ENCODE data around the gene HELZ. TPM values are rescaled to one million over a fixed set of nuclear protein-coding genes. Genes with fewer than 3 reads are reported as not detected.
A peak's percentile ranks its signal among the peaks of the same experiment; 100 is the strongest.

The HELZ gene
- total and polyA plus RNA-seq, 10 donors = 2.5 to 154 (median 88.7) TPM

DNA sequence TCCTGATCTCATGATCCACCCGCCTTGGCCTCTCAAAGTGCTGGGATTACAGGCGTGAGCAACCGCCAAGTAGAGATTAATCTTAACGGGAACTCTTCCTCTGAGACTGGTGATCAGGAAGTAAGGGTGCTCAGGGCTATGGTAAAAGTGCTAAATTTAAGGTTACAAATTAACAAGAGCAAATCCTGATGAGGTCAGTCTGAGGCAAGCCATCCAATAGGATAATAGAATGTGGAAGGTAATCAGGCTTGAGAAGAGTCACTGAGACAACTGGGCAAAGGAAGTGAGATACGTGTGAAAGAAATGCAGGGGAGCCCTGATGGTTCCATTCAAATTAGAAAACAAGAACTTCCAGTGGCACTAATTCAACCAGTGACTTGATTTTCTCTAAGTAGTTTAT is 131.5 kb downstream of the HELZ start:
- H3K9me3 ChIP-seq = peaks cover 0 to 29% (median 18%) of the 10 kb centered on the region in 8 donors
- H3K27ac ChIP-seq = no peak overlapping the region
- peaks cover 0 to 100% (median 65%) of the 10 kb centered on the region in 6 donors for H3K36me3 ChIP-seq
- H3K27me3 ChIP-seq (replicated peaks in 1 of 7) = no peaks in the 10 kb centered on the region
- no peak overlapping the region for H3K4me3 ChIP-seq
- 76 to 88% (median 79%) methylated on average over 5 of the region's 5 CpGs for WGBS, 5 donors
- peaks cover 0 to 14% (median 5%) of the 10 kb centered on the region in 6 donors for H3K4me1 ChIP-seq
- intact Hi-C loops (cut with DNase I; ENCODE audit: low total_unique reads) = no loop called here
- DNase-seq = no peak
- TF ChIP-seq, protein P1, sequence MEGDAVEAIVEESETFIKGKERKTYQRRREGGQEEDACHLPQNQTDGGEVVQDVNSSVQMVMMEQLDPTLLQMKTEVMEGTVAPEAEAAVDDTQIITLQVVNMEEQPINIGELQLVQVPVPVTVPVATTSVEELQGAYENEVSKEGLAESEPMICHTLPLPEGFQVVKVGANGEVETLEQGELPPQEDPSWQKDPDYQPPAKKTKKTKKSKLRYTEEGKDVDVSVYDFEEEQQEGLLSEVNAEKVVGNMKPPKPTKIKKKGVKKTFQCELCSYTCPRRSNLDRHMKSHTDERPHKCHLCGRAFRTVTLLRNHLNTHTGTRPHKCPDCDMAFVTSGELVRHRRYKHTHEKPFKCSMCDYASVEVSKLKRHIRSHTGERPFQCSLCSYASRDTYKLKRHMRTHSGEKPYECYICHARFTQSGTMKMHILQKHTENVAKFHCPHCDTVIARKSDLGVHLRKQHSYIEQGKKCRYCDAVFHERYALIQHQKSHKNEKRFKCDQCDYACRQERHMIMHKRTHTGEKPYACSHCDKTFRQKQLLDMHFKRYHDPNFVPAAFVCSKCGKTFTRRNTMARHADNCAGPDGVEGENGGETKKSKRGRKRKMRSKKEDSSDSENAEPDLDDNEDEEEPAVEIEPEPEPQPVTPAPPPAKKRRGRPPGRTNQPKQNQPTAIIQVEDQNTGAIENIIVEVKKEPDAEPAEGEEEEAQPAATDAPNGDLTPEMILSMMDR (IDR thresholded peaks at IDR 0.05 in 8 of 11, conservative IDR thresholded peaks at IDR 0.05 in 3 of 11) = no peak
- TF ChIP-seq POLR2AphosphoS5 (IDR thresholded peaks at IDR 0.05) = no peak
- no peak for TF ChIP-seq POLR2A (IDR thresholded peaks at IDR 0.05)

DNA sequence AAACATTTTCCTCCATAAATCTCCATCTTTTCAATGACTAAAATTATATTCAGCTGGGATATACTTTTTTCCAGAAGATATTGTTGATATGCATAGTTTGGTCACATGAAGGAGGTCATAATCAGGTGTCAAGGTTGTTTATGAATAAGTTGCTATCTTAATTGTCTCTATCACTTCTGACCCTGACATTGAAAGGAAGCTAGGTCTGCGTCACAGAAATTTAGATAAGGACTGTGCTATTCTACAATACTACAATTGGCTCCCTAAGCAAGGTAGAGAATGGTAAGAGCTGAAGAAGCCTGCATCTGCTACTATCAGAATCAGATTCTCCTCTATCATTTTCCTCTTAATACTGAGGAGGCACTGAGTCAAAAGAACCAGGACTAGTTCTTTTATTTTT is 133.2 kb downstream of the HELZ start:
- Histone ChIP-seq H3K36me3 (peaks cover 0 to 100% (median 66%) of the 10 kb centered on the region in 6 donors), H3K4me3 (no peak overlapping the region), H3K27ac (peak overlapping the region in 5 of 8 donors; percentile 2 to 52 (median 24)), H3K9me3 (peaks cover 0 to 17% (median 14%) of the 10 kb centered on the region in 8 donors), H3K4me1 (peaks cover 0 to 14% (median 5%) of the 10 kb centered on the region in 6 donors), H3K27me3 (replicated peaks in 1 of 7) (no peaks in the 10 kb centered on the region)
- DNase-seq = no peak
- WGBS, 5 donors = 71 to 88% (median 83%) methylated on average over 1 of the region's 1 CpG
- TF ChIP-seq POLR2AphosphoS5 (IDR thresholded peaks at IDR 0.05) = no peak
- TF ChIP-seq, protein P1 (IDR thresholded peaks at IDR 0.05 in 8 of 11, conservative IDR thresholded peaks at IDR 0.05 in 3 of 11) = no peak
- TF ChIP-seq POLR2A (IDR thresholded peaks at IDR 0.05) = no peak
- intact Hi-C loops (cut with DNase I; ENCODE audit: low total_unique reads) = no loop called here

DNA sequence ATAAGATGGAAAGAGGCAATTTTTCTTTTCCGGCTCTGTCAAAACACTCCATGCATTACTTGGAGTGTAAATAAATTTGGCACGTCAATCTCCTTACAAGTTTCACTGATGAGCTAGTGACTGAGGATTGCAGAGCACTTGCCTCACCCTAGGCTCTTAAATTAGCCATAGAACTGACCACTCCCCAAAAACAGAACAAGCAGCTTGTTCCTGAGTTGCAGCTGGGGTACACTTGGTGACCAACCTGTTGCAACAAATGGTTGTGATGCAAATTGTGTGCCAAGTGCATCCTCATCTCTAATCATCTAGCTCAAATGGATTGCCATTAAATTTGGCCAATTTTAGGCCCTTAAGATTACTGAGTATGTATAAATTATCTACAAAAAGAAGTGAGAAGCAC is 133.7 kb downstream of the HELZ start:
- Histone ChIP-seq H3K27me3 (replicated peaks in 1 of 7) (no peaks in the 10 kb centered on the region), H3K27ac (peak overlapping the region in 2 of 8 donors; percentile 12 to 24), H3K4me1 (peaks cover 0 to 14% (median 5%) of the 10 kb centered on the region in 6 donors), H3K9me3 (peaks cover 0 to 12% (median 9%) of the 10 kb centered on the region in 8 donors), H3K36me3 (peaks cover 0 to 100% (median 68%) of the 10 kb centered on the region in 6 donors), H3K4me3 (no peak overlapping the region)
- intact Hi-C loops (cut with DNase I; ENCODE audit: low total_unique reads) = no loop called here
- no peak for DNase-seq
- TF ChIP-seq POLR2A (IDR thresholded peaks at IDR 0.05) (no peak), POLR2AphosphoS5 (IDR thresholded peaks at IDR 0.05) (no peak)
- TF ChIP-seq, protein P1 (IDR thresholded peaks at IDR 0.05 in 8 of 11, conservative IDR thresholded peaks at IDR 0.05 in 3 of 11) = no peak
- WGBS, 5 donors = 91 to 96% (median 94%) methylated on average over 2 of the region's 2 CpGs

DNA sequence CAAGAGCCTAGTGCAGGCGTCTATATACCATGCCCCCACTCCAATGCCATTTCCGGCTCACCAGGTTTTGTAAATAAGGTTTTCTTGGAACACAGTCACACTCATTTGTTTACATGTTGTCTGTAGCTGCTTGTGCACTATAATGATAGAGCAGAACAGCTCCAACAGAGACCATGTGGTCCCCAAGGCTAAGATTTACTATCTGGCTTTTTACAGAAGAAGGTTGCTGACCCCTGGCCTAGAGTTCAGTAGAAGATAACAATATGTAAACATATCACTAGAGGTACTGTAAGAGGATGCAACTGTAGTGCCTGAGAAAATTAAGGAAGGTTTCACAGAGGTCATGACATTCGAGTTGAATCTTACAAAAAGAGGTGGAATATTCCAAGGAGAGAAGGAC is 134.4 kb downstream of the HELZ start:
- peaks cover 0 to 17% (median 5%) of the 10 kb centered on the region in 6 donors for H3K4me1 ChIP-seq
- no peak for DNase-seq
- no peak overlapping the region for H3K4me3 ChIP-seq
- intact Hi-C loops (cut with DNase I; ENCODE audit: low total_unique reads) = no loop called here
- peak overlapping the region in 1 of 8 donors; percentile 24 for H3K27ac ChIP-seq
- no peaks in the 10 kb centered on the region for H3K27me3 ChIP-seq (replicated peaks in 1 of 7)
- TF ChIP-seq, protein P1 (IDR thresholded peaks at IDR 0.05 in 8 of 11, conservative IDR thresholded peaks at IDR 0.05 in 3 of 11) = no peak
- no peak for TF ChIP-seq POLR2AphosphoS5 (IDR thresholded peaks at IDR 0.05)
- TF ChIP-seq POLR2A (IDR thresholded peaks at IDR 0.05) = no peak
- peaks cover 0 to 100% (median 67%) of the 10 kb centered on the region in 6 donors for H3K36me3 ChIP-seq
- 88 to 92% (median 91%) methylated on average over 3 of the region's 3 CpGs for WGBS, 5 donors
- peaks cover 0 to 5% (median 2%) of the 10 kb centered on the region in 8 donors for H3K9me3 ChIP-seq
